ENCODE results near the gene PLVAP.

PLVAP gene

DNA sequence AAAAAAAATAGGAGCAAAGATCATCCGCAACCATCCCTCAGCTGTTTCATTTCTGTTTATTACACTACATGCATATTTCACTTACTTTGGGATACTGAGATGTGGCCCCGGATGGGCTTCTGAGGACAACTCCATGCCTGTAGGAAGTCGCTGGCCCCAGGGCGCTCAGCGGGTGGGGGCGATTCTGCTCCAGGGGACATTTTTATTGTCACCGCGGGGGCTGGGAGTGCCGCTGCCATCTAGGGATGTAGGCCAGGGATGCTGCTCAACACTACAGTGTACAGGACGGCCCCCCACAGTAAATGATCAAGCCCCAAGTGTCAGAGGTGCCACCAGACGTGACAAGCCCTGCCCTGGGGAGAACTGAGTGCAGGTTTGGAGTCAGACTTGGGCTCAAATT is 34.7 kb upstream of the PLVAP start:
- H3K36me3 ChIP-seq, result no peaks in the 10 kb centered on the region
- H3K9me3 ChIP-seq (ENCODE audit: severe bottlenecking), result no peaks in the 10 kb centered on the region
- TF ChIP-seq, protein P1, sequence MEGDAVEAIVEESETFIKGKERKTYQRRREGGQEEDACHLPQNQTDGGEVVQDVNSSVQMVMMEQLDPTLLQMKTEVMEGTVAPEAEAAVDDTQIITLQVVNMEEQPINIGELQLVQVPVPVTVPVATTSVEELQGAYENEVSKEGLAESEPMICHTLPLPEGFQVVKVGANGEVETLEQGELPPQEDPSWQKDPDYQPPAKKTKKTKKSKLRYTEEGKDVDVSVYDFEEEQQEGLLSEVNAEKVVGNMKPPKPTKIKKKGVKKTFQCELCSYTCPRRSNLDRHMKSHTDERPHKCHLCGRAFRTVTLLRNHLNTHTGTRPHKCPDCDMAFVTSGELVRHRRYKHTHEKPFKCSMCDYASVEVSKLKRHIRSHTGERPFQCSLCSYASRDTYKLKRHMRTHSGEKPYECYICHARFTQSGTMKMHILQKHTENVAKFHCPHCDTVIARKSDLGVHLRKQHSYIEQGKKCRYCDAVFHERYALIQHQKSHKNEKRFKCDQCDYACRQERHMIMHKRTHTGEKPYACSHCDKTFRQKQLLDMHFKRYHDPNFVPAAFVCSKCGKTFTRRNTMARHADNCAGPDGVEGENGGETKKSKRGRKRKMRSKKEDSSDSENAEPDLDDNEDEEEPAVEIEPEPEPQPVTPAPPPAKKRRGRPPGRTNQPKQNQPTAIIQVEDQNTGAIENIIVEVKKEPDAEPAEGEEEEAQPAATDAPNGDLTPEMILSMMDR (IDR thresholded peaks at IDR 0.05; ENCODE audit: low read depth, low read length), result no peak
- no peak overlapping the region for H3K4me3 ChIP-seq (ENCODE audit: low read depth, low read length)
- H3K27me3 ChIP-seq (ENCODE audit: insufficient read depth, low read depth, severe bottlenecking), result no peaks in the 10 kb centered on the region
- H3K27ac ChIP-seq, result peak overlapping the region; percentile 71
- DNase-seq, result no peak

- TF ChIP-seq, protein P1 (IDR thresholded peaks at IDR 0.05; ENCODE audit: low read depth, low read length), result no peak
- Histone ChIP-seq H3K27ac (no peak overlapping the region), H3K36me3 (no peaks in the 10 kb centered on the region), H3K4me3 (ENCODE audit: low read depth, low read length) (no peak overlapping the region), H3K9me3 (ENCODE audit: severe bottlenecking) (no peaks in the 10 kb centered on the region), H3K27me3 (ENCODE audit: insufficient read depth, low read depth, severe bottlenecking) (no peaks in the 10 kb centered on the region)
- DNase-seq, result no peak
Measured at GRCh38 chr19:17409990-17410389, 32.8 kb upstream of the PLVAP start.

- TF ChIP-seq, protein P1 (IDR thresholded peaks at IDR 0.05; ENCODE audit: low read depth, low read length), result no peak
- no peaks in the 10 kb centered on the region for H3K27me3 ChIP-seq (ENCODE audit: insufficient read depth, low read depth, severe bottlenecking)
- no peaks in the 10 kb centered on the region for H3K9me3 ChIP-seq (ENCODE audit: severe bottlenecking)
- H3K4me3 ChIP-seq (ENCODE audit: low read depth, low read length), result no peak overlapping the region
- no peak for DNase-seq
- no peak overlapping the region for H3K27ac ChIP-seq
- no peaks in the 10 kb centered on the region for H3K36me3 ChIP-seq
Measured at GRCh38 chr19:17406887-17407196, 29.7 kb upstream of the PLVAP start.

GRCh38 chr19:17406046-17406886 is 29.1 kb upstream of the PLVAP start:
- DNase-seq, result no peak
- Histone ChIP-seq H3K9me3 (ENCODE audit: severe bottlenecking) (no peaks in the 10 kb centered on the region), H3K4me3 (ENCODE audit: low read depth, low read length) (no peak overlapping the region), H3K27ac (no peak overlapping the region), H3K27me3 (ENCODE audit: insufficient read depth, low read depth, severe bottlenecking) (no peaks in the 10 kb centered on the region), H3K36me3 (no peaks in the 10 kb centered on the region)
- TF ChIP-seq, protein P1 (IDR thresholded peaks at IDR 0.05; ENCODE audit: low read depth, low read length), result no peak

- H3K27me3 ChIP-seq (ENCODE audit: insufficient read depth, low read depth, severe bottlenecking), result no peaks in the 10 kb centered on the region
- H3K9me3 ChIP-seq (ENCODE audit: severe bottlenecking), result no peaks in the 10 kb centered on the region
- H3K36me3 ChIP-seq, result no peaks in the 10 kb centered on the region
- DNase-seq, result no peak
- TF ChIP-seq, protein P1 (IDR thresholded peaks at IDR 0.05; ENCODE audit: low read depth, low read length), result no peak
- no peak within 1 kb of the TSS for H3K27ac ChIP-seq
- no peak within 1 kb of the TSS for H3K4me3 ChIP-seq (ENCODE audit: low read depth, low read length)
Measured at GRCh38 chr19:17405250-17406045, 28.3 kb upstream of the PLVAP start, which contains the start of gene BST2. BST2 (minus strand) TSS chr19:17405630; CDS start chr19:17405575, 55 bp downstream.
